ENCODE measurements around the gene CCDC148.

CCDC148 gene

GRCh38 chr2:158456309-158457066 lies at the start of gene CCDC148, which contains the start of gene PKP4:
Gene CCDC148, minus strand, starts transcription at chr2:158456753. Its CDS starts 314 bp downstream, at chr2:158456439.
Gene PKP4, plus strand, starts transcription at chr2:158456952. Its CDS starts 76,233 bp downstream, at chr2:158533185.
- peak; percentile 90 for DNase-seq

DNA sequence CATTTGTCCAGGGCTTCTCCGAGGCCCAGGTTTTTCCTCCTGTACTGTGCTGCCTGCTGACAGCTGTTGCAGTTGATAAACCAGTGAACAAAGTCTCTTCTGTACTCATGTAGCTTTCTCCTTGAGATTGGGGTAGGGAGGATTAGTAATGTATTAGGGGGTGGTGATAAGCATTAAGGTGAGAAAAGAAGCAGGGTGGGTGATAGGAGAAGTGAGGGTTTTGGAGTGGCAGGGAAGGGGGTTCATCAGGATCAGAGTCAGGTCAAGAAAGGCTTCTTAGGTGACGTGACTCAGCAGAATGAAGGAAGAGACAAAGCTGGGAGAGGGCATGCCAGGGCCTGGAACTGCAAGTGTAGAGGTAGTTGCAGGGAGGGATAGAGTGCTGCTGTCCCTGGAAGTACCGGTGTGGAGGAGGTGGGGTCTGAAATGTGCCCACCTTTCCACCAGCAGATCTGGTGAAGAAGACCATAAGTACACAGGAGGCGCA lies 48.9 kb upstream of the CCDC148 start:
- DNase-seq: no peak

GRCh38 chr2:158504088-158504487 lies 47.5 kb upstream of the CCDC148 start:
- no peak for DNase-seq

DNA sequence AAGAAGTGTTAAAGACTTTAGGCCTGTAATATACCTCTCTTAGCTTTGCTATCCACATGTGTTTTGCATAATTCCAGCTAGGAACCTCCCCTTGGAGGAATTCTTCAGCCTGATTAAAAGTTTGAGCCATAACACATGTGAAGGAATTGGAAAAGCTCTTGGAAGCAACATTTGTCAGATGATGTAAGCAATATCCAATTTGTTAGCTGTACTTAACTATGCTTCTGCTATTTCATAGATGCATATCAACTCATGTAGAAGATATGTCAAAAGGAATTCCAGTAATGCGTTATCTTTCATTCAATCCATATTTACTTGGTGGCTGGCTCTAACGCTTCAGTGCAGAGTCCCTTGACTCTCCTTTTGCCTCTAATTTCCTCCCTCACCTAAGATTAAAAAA lies 46.4 kb upstream of the CCDC148 start:
- DNase-seq: no peak

DNA sequence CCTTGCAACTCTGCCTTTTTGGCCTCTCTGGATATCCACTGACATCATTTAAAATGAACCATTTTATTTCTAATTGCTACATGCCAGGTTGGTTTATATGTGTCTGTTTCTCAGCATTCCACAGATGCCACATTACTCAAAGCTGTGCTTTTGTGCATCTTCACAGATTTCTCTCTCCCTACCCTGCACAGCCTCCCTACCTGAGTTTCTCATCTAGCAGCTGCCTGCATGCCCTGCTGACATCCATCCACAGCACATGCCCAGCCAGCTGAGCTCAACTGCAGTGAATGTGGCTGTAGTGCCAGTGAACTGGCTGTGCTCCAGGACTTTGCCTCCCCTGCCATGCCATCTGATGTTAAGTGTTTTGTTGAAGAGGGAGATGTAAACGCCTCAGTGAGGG lies 44.7 kb upstream of the CCDC148 start:
- DNase-seq: no peak

GRCh38 chr2:158500333-158500732 lies 43.8 kb upstream of the CCDC148 start:
- no peak for DNase-seq

DNA sequence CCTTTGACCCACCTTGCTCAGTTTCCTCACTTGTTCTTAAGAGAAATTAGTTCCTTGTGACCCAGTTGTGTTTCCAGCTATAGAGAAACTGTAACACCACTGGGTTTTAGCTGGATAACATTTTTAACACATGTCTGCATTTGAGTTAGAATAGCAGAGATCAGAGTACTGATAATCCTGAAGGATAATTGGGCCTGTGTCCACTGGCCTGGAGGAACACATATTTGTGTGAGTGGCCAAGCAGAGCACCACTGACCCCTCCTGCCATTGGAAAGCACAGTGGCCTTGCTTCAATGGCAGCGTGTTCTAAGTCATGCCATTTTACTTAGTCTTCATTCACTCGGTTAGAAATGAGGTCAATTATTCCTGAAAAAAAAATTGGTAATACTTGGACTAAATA lies 42.8 kb upstream of the CCDC148 start:
- no peak for DNase-seq

GRCh38 chr2:158498749-158499136 lies 42.2 kb upstream of the CCDC148 start:
- no peak for DNase-seq

DNA sequence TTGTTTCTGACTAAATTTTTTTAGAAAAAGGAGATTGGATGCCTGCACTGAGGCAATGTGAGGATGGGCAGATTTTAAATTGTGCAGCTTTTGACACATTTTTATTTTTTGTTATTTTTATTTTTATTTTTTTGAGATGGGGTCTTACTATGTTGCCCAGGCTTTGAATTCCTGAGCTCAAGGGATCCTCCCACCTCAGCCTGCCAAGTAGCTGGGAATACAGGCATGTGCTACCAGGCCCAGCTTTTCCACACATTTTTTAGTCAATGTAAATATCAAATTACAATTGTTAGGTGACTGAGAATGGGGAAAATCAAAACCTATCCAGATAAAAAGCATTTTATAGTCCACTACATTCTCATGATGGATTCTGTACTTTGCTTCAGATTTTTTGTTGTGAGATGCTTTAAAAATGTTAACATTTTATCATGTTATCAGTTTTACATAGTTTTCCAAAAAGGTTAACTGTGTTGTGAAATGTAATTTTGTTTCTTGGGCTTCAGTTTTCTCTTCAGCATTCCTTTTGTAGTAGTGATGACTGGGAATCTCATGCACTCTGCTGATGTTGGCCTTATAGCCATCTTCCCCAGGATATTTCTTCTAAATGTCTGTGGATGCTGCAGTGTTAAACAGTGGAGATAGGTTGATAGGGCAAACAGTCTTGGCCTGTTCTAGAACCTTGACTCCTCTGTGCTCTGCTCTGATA lies 41.6 kb upstream of the CCDC148 start:
- DNase-seq: no peak

GRCh38 chr2:158497486-158497885 lies 40.9 kb upstream of the CCDC148 start:
- no peak for DNase-seq

DNA sequence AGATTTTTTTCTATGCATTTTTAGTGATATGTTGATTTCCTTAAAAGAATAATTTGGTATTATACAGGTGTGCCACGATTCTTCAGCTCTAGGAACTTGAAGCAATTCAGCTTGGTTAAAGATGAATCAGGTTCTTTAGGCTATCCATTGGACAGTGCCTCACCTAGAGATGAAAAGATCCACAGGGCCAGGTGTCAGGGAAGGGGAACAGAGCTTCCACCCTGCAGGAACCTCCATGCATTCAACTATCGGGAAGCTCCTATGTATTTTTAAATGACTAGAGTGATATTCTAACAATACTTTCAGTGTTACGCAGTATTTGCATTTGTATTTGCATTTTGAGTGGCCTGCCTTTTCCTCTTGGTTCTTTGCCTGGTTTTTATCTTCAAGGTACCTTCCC lies 40.4 kb upstream of the CCDC148 start:
- no peak for DNase-seq

DNA sequence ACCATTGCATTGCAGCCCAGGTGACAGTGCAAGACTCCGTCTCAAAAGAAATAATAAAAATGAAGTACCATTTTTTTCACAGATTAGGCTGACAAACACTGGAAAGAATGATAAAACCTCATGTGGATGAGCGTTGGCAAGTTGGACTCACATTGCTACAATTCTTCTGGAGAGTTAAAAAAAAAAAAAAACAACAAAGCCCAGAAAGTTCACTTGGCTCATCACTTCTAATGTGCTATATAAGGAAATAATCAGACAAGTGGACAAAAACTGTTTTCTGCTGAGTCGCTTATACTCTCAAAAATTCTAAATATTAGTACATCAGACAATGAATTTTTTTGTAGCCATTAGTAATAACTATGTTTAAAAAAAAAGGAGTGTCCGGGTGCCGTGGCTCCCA lies 38.6 kb upstream of the CCDC148 start:
- DNase-seq: no peak

GRCh38 chr2:158493458-158493857 lies 36.9 kb upstream of the CCDC148 start:
- no peak for DNase-seq

GRCh38 chr2:158491072-158491471 lies 34.5 kb upstream of the CCDC148 start:
- DNase-seq: no peak

DNA sequence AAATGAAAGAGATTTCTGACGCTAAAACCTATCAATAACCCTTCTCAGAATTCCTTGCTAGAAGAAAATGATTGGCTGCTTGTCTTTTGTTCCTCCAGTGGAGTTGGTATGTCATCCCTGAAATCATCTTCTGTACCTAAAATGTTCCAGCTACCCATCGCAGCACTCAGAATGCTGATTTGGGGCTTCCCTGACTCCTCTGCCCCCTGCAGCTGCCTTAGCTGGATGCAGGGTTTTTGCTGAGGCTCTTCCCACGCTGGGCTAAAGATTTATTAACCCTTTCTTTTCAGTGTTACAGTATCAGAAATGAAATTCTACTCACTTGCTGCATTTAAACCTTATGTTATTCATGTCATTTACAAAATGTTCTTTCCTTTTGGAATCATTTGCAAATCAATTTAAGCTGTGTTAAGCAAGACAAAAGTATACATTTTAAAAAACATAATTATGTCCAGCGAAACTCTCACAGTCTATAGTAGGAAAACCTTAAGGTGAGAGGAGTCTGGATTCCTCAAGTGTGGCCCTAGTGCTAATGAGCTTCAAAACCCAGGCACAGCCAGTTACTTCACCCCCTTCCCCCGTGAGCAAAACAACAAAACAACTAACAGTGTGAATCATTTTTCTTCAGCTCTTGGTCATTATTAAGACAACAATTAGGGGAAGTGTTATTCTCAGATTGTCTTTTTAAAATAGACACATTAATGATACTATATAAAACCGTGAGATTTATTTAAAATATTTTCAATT lies 33.0 kb upstream of the CCDC148 start:
- no peak for DNase-seq

- DNase-seq: no peak
These were observed 32.1 kb upstream of the CCDC148 start for GRCh38 chr2:158488442-158489216.

GRCh38 chr2:158487419-158487818 lies 30.9 kb upstream of the CCDC148 start:
- DNase-seq: no peak

- DNase-seq: no peak
These were observed 30.4 kb upstream of the CCDC148 start for GRCh38 chr2:158486970-158487325.

GRCh38 chr2:158486150-158486969 lies 29.8 kb upstream of the CCDC148 start:
- no peak for DNase-seq

DNA sequence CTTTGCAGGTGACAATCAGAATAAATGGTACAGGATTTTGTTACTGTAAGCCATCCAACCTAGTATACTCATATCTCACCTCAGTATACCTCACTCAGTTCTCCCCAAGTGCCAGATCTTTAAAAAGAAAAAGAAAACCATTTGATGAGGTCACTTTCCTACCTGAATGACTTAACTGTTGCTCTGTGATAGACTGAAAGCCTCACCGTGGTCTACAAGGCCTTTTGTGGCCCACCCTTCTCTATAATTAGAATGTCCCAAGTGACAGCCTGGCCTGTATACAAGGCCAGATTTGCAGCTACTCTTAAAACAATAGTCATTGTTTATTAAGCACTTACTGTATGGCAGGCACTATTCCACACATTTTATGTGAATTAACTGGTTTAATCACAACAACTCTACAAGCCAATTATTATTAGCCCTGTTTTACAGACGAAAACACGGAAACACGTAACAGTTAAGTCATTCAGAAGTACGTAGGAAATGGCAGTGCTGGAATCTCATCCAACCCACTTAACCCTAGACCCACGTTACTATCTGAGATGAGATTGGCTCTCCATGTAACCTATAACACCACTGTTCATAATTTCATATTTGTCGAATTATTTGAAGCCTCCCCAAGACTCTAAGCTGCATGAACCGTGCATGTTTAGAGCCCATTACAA lies 28.5 kb upstream of the CCDC148 start:
- no peak for DNase-seq

DNA sequence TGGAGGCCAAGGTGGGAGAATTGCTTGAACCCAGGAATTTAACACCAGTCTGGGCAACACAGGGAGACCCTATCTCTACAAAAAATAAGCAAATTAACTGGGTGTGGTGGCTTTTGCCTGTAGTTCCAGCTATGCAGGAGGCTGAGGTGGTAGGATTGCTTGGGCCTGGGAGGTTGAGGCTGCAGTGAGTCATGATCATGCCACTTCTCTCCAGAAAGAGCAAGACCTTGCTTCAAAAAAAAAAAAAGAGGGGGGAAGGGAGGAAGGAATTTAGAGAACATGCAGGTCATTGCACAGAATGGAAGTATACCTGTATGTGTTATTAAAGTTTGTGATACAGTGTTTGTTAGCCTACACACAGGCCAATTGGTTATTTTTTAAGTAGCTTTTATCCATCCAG lies 26.0 kb upstream of the CCDC148 start:
- DNase-seq: no peak

All from activated CD4-positive, alpha-beta T cell treated with anti-CD3 and anti-CD28 coated beads for 48 hours (primary cell).